T-helper 17 cell (primary cell): ENCODE data around the gene ZEB1. TPM values are rescaled to one million over a fixed set of nuclear protein-coding genes. Genes with fewer than 3 reads are reported as not detected.

ENCODE experiments used
- ATAC-seq: fragments of 150-1000 bp; cut with Tn5 transposase; 2 replicates; pipeline ENCODE4 v1.10.0; 2021; ENCODE audit warnings: mild to moderate bottlenecking, moderate library complexity
- DNase-seq, 3 donors: peaks; one replicate each; pipeline versions ENCODE4 v3.0.0 to v3.0.0-alpha.2; 2020 to 2021
- H3K9me3 ChIP-seq: one replicate; pipeline ENCODE4 v1.7.0; 2013; ENCODE audit warnings: low read length, mild to moderate bottlenecking; ENCODE audit not compliant: control insufficient read depth, poor library complexity, severe bottlenecking
- H3K27ac Mint-ChIP-seq: one replicate; pipeline ENCODE4 v1.8.0; 2022; ENCODE audit warnings: mild to moderate bottlenecking, moderate library complexity, mixed read lengths
- H3K27me3 Mint-ChIP-seq: one replicate; pipeline ENCODE4 v1.8.0; 2022; ENCODE audit warnings: mixed read lengths
- H3K36me3 Mint-ChIP-seq: one replicate; pipeline ENCODE4 v1.8.0; 2022; ENCODE audit warnings: low read depth, mixed read lengths
- H3K4me1 Mint-ChIP-seq: one replicate; pipeline ENCODE4 v1.8.0; 2022; ENCODE audit warnings: mild to moderate bottlenecking, mixed read lengths
- H3K4me3 Mint-ChIP-seq: one replicate; pipeline ENCODE4 v1.8.0; 2022; ENCODE audit warnings: mild to moderate bottlenecking, moderate library complexity, mixed read lengths
- total RNA-seq, 4 donors: library from RNA in 2 of 4; stranded (reverse) in 2 of 4; gene quantifications; one replicate each; pipeline ENCODE4 v1.2.3 and lab custom pipeline; 2022 to 2026

Gene ZEB1
- total RNA-seq, 2 donors from 2014 or later: 94.6 to 97.6 TPM

GRCh38 chr10:31303212-31303611 is 15.8 kb upstream of the ZEB1 start:
- H3K9me3 ChIP-seq: no peaks in the 10 kb centered on the region
- H3K27me3 Mint-ChIP-seq: peaks cover 13% of the 10 kb centered on the region
- ATAC-seq: no peak
- DNase-seq: no peak
- H3K4me3 Mint-ChIP-seq: no peak overlapping the region
- no peak overlapping the region for H3K27ac Mint-ChIP-seq
- peaks cover 3% of the 10 kb centered on the region for H3K36me3 Mint-ChIP-seq
- peaks cover 2% of the 10 kb centered on the region for H3K4me1 Mint-ChIP-seq

GRCh38 chr10:31304291-31304970 is 14.6 kb upstream of the ZEB1 start:
- no peak overlapping the region for H3K4me3 Mint-ChIP-seq
- H3K36me3 Mint-ChIP-seq: peaks cover 3% of the 10 kb centered on the region
- peaks cover 13% of the 10 kb centered on the region for H3K27me3 Mint-ChIP-seq
- H3K4me1 Mint-ChIP-seq: no peaks in the 10 kb centered on the region
- no peak overlapping the region for H3K27ac Mint-ChIP-seq
- no peak for DNase-seq
- H3K9me3 ChIP-seq: no peaks in the 10 kb centered on the region
- ATAC-seq: no peak

DNA sequence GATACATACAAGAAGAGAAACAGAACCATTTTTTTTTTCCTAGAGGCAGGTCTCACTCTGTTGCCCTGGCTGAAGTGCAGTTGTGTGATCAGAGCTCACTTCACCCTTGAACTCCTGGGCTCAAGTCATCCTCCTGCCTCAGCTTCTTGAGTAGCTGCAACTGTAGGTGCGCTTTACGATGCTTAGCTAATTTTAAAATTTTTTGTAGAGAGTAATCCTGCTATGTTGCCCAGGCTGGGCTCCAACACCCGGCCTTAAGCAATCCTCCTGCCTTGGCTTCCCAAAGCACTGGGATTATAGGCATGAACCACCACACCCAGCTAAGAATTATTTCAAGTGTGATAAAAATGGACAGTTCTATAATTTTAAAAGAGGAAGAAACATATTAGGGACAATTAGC is 5.6 kb upstream of the ZEB1 start:
- no peak for ATAC-seq
- Mint-ChIP-seq H3K27ac (no peak overlapping the region), H3K36me3 (no peaks in the 10 kb centered on the region), H3K4me3 (no peak overlapping the region), H3K27me3 (no peaks in the 10 kb centered on the region), H3K4me1 (peaks cover 11% of the 10 kb centered on the region)
- H3K9me3 ChIP-seq: no peaks in the 10 kb centered on the region
- DNase-seq: no peak

GRCh38 chr10:31314256-31315150 is 4.5 kb upstream of the ZEB1 start:
- Mint-ChIP-seq H3K27me3 (no peaks in the 10 kb centered on the region), H3K27ac (peak overlapping the region; percentile 57)

GRCh38 chr10:31315453-31315852 is 3.6 kb upstream of the ZEB1 start:
- no peak for ATAC-seq
- no peaks in the 10 kb centered on the region for H3K9me3 ChIP-seq
- no peak for DNase-seq
- H3K27me3 Mint-ChIP-seq: no peaks in the 10 kb centered on the region
- H3K4me3 Mint-ChIP-seq: no peak overlapping the region
- H3K4me1 Mint-ChIP-seq: peaks cover 17% of the 10 kb centered on the region
- H3K36me3 Mint-ChIP-seq: peaks cover 7% of the 10 kb centered on the region
- no peak overlapping the region for H3K27ac Mint-ChIP-seq

More at GRCh38 chr10:31314256-31315150, 4.5 kb upstream of the ZEB1 start:
- no peaks in the 10 kb centered on the region for H3K9me3 ChIP-seq
- DNase-seq (no peak), ATAC-seq (no peak)
- Mint-ChIP-seq H3K4me3 (no peak overlapping the region), H3K4me1 (peaks cover 15% of the 10 kb centered on the region), H3K36me3 (peaks cover 5% of the 10 kb centered on the region)

GRCh38 chr10:31317171-31317570 is 1.8 kb upstream of the ZEB1 start:
- peak overlapping the region; percentile 97 for H3K27ac Mint-ChIP-seq
- no peak for DNase-seq
- H3K9me3 ChIP-seq: no peaks in the 10 kb centered on the region
- H3K36me3 Mint-ChIP-seq: peaks cover 7% of the 10 kb centered on the region
- H3K4me1 Mint-ChIP-seq: peaks cover 31% of the 10 kb centered on the region
- no peaks in the 10 kb centered on the region for H3K27me3 Mint-ChIP-seq
- H3K4me3 Mint-ChIP-seq: peak overlapping the region; percentile 16
- ATAC-seq: no peak

DNA sequence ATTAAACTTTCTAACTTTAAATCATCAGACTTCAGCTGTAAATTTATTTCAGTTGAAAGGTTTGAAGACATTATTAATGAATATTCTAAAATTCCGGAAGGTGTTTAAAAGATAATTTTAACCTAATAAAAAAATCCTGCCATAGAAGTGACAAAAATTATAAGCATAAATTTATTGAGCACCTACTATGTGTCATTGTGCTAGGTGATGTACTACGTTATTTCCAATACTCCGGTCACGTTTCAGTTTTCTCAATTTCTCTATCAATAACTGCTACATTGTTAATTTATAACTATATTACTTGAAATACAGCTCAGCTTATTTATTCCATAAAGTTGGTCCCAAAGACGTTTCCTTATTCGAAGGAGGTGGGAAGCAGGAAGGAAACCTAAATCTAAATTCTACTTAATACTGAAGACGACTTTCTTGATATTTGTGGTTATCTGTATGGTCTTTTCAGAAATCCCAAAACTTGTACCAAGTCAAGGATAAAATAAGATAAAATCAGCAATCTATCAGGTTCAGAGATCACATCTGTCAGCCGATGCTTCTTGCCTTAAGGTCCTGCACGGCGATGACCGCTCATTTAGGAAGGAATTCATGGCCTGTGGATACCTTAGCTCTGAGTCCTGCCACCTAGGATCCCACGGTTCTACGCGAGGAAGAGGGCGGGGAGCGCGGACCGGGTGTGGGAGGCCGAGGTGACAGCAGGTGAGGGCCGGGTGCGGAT is 1.2 kb upstream of the ZEB1 start:
- DNase-seq (peak; percentile 54 to 69 (median 62)), ATAC-seq (no peak)
- no peaks in the 10 kb centered on the region for H3K9me3 ChIP-seq
- H3K4me3 Mint-ChIP-seq: peak overlapping the region; percentile 99
- peaks cover 9% of the 10 kb centered on the region for H3K36me3 Mint-ChIP-seq
- peak overlapping the region; percentile 97 for H3K27ac Mint-ChIP-seq
- H3K4me1 Mint-ChIP-seq: peaks cover 34% of the 10 kb centered on the region
- H3K27me3 Mint-ChIP-seq: no peaks in the 10 kb centered on the region

GRCh38 chr10:31318382-31318853 is 598 bp upstream of the ZEB1 start:
- Mint-ChIP-seq H3K36me3 (peaks cover 9% of the 10 kb centered on the region), H3K4me3 (peak overlapping the region; percentile 99), H3K27me3 (no peaks in the 10 kb centered on the region), H3K27ac (peak overlapping the region; percentile 97), H3K4me1 (peaks cover 36% of the 10 kb centered on the region)
- H3K9me3 ChIP-seq: no peaks in the 10 kb centered on the region
- DNase-seq (peak in 2 of 3 donors; percentile 45 to 60), ATAC-seq (peak; percentile 61)

DNA sequence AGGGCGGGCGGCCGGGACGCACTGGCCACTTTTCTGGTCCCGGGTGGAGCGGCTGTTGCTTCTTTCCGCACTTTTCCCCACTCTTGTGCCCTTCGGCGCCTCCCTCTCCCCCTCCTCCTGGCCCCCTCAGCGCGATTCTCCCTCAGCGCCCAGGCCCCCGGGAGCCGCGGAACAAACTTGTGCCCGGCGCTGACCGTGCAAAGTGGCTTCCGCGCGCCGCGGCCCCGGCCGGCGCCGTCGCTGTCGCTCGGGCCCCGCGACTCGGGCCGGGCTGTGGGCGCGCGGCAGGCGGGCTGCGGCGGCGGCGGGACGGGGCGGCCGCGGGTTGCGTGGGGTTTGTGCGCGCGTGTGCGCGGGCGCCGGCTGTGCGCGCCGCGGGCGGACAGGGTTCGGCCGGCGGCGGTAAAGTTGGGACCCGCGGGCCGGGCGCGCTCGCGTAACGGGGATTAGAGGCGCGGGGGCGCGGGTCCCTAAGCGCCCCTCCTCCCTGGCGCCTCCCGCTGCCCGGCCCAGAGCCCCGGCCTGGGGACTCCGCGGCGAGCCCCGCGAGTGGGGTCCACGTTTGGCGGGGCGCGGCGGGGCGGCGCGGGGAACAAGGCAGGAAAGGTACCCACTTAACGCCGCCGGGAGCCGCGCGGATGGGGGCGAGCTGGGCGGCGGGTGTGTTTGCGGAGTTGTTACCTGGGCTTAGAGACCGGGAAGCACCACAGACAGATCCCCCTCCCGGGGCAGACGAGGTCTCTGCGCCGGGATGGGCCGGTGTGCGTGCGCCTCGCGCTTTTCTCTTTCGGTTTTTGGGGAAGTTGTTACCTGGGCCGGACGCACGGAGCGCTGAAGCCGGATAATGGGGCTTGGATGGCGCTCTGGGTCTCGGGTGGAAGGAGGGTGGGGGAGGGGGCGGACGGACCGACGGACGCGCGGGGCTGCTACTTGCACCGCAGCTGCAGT is 860 bp downstream of the ZEB1 start:
- Mint-ChIP-seq H3K4me1 (peaks cover 43% of the 10 kb centered on the region), H3K27ac (peak overlapping the region; percentile 97)
- no peak for ATAC-seq

DNA sequence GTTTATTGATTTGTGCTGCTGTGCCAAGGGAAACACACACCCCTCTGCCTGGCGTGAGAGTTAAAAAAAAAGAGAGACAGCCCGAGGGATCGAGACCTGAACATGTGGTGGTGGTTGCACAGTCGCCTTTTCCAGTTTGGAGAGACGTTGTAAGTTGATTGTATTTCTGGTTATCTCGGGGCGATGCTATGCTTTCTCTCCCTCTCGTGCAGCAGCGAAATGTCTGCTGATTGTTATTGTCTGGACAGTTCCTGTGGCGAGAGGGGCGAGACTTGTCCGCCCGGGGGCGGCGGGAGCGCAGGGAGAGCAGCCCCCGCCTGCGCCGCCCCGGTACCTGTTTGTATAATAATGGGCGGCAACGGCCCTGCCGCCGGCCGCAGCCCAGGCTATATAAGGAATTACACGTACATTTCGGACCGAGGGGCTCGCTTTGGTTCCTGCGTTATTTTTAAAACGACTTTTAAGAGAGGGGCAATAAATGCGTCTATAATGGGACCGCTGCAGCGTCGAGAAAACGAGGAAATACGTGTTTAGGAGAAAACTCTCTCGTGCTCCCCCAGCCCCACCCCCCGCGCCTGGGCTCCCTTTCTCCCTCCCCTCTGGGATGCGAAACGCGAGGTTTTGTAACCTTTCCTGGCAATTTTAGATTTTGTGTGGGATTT is 1.7 kb downstream of the ZEB1 start:
- Mint-ChIP-seq H3K4me3 (peak overlapping the region; percentile 93), H3K27ac (peak overlapping the region; percentile 95), H3K36me3 (peaks cover 9% of the 10 kb centered on the region), H3K4me1 (peaks cover 45% of the 10 kb centered on the region), H3K27me3 (no peaks in the 10 kb centered on the region)
- DNase-seq (peak; percentile 12 to 15 (median 13)), ATAC-seq (no peak)
- no peaks in the 10 kb centered on the region for H3K9me3 ChIP-seq

More for the DNA sequence above, 860 bp downstream of the ZEB1 start:
- peak; percentile 22 to 37 (median 33) for DNase-seq
- H3K27me3 Mint-ChIP-seq: no peaks in the 10 kb centered on the region
- no peaks in the 10 kb centered on the region for H3K9me3 ChIP-seq
- peak overlapping the region; percentile 99 for H3K4me3 Mint-ChIP-seq
- H3K36me3 Mint-ChIP-seq: peaks cover 9% of the 10 kb centered on the region

DNA sequence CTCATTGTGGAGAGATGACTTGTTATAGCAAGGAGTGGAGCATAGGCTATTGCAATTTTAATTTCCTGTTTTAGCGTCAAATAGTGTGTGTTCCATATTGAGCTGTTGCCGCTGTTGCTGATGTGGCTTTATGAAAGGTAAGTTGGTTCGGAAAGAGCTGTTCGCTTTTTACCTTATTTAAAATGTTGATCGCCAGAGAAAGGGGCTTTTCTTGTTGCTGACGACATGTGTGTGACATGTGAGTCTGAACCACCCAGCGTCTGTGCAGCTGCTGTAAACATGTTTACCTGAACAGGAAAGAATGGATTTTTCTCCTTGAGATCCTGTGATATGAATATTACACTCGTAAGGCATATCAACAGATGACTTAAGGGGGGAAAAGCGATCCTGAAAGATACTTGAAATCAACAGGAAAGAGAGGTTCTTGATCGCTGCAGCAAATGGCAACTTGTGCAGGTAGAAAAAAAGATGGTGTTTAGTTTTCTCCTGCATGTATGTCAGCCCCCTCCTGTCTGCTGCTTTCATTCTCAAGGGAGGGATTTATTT is 2.5 kb downstream of the ZEB1 start:
- H3K4me3 Mint-ChIP-seq: peak overlapping the region; percentile 93
- peak; percentile 49 for ATAC-seq
- H3K4me1 Mint-ChIP-seq: peaks cover 45% of the 10 kb centered on the region
- no peaks in the 10 kb centered on the region for H3K9me3 ChIP-seq
- DNase-seq: peak; percentile 11 to 39 (median 27)
- H3K27ac Mint-ChIP-seq: peak overlapping the region; percentile 95
- no peaks in the 10 kb centered on the region for H3K27me3 Mint-ChIP-seq
- H3K36me3 Mint-ChIP-seq: peaks cover 9% of the 10 kb centered on the region
